ENCODE measurements around the gene VCL.

The VCL gene

GRCh38 chr10:74151879-74152722 is 154.2 kb downstream of the VCL start:
- DNase-seq (ENCODE audit: low spot score) = no peak

- no peak for DNase-seq (ENCODE audit: low spot score)
Observed at GRCh38 chr10:74153123-74153522, 155.2 kb downstream of the VCL start.

GRCh38 chr10:74153676-74154075 is 155.8 kb downstream of the VCL start:
- DNase-seq (ENCODE audit: low spot score) = no peak

- DNase-seq (ENCODE audit: low spot score) = no peak
Observed at GRCh38 chr10:74156919-74157289, 159.0 kb downstream of the VCL start.

GRCh38 chr10:74160013-74160412 is 162.1 kb downstream of the VCL start:
- DNase-seq (ENCODE audit: low spot score) = no peak

DNA sequence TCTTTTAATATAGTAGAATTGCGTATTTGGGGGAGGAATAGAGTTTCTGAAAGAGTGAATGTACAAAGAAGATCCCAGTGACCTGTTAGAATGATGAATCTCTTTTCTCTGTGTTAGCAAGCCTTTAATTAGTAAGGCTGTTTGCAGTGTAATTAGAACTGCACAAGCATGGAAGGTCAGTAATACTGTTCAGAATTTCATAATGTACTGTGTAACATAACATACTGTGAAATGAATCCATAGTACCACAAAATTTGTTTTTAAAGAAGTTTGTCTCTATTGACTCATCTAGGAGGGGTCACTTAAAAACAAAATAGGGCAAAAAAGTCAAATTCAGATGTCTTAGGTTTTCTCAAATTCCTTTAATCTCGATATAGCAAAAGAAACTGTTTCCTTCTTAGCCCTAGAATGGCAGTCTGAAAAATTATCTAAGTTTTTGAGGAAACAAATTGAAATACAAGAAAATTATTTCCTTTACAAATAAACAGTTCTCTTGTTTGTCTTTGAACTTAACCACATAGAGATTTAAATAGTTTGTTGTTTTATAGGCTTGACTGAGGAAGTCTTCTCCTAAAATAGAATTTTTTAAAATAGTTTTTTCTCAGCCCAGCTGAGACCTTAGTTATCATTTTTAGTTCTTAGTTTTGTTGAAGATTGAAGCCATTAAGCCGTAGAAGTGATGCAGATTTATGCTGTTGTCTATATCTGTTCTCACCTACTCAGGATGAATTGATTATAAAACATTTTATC is 165.6 kb downstream of the VCL start:
- no peak for DNase-seq (ENCODE audit: low spot score)

GRCh38 chr10:74164716-74165529 is 167.0 kb downstream of the VCL start:
- no peak for DNase-seq (ENCODE audit: low spot score)

DNA sequence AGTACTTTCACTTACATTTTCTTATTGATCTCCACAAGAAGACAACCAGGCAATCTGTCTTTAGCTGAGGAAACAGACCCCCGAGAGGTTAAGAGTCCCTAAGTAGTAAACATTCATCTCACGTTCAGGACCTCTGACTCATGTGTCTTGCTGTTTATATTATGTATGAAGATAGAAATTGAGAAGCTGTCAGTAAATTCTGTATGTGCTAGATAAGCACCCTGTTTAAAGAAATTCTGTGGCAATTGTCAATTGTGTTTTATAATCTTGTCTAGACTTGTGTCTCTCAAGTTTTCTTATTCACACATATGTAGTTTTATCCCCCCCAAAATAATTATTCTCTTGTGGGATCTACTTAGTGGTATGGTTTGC is 167.6 kb downstream of the VCL start:
- DNase-seq (ENCODE audit: low spot score) = no peak

DNA sequence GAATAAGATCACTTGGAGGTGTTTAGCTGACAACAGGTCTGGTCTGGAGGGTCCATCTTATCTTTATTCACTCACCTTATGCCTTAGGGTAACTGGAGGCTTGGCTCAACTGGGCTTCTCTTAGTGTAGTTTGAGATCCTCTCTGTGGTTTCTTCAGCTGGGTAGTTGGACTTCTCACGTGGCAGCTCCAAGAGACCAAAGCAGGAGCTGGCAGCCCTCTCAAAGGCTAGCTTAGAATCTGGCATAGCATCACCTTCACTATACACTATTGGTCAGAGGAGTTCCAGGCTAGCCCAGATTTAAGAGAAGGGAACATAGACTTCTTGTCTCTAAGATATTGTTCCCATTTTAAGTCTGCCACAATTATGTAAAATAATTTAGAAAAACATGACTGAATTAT is 169.5 kb downstream of the VCL start:
- DNase-seq (ENCODE audit: low spot score) = no peak

Data from kidney capillary endothelial cell (primary cell).